HUES48 (cell line): ENCODE results near the gene ADIRF.
A peak's percentile ranks its signal among the peaks of the same experiment; 100 is the strongest.

Experiments
- H3K27ac ChIP-seq: one replicate; pipeline ENCODE4 v1.7.0; 2013; ENCODE audit warnings: low read depth, low read length, inconsistent platforms
- H3K27me3 ChIP-seq: 2 replicates; pipeline ENCODE4 v1.6.1; 2013; ENCODE audit warnings: mild to moderate bottlenecking, low read length; ENCODE audit not compliant: control insufficient read depth, insufficient read depth
- H3K36me3 ChIP-seq: 2 replicates; pipeline ENCODE4 v1.6.1; 2013; ENCODE audit warnings: low read length; ENCODE audit not compliant: control insufficient read depth, insufficient read depth
- H3K4me1 ChIP-seq: 2 replicates; pipeline ENCODE4 v1.6.1; 2013; ENCODE audit warnings: mild to moderate bottlenecking, low read length; ENCODE audit not compliant: control insufficient read depth, insufficient read depth
- H3K4me3 ChIP-seq: 2 replicates; pipeline ENCODE4 v1.5.1; 2013; ENCODE audit warnings: mild to moderate bottlenecking, low read depth, low read length
- H3K9ac ChIP-seq: 2 replicates; pipeline ENCODE4 v1.6.1; 2013; ENCODE audit warnings: mild to moderate bottlenecking, low read depth, low read length, moderate library complexity
- H3K9me3 ChIP-seq: 2 replicates; pipeline ENCODE4 v1.6.1; 2013; ENCODE audit warnings: low read length; ENCODE audit not compliant: control insufficient read depth, insufficient read depth

The ADIRF gene

DNA sequence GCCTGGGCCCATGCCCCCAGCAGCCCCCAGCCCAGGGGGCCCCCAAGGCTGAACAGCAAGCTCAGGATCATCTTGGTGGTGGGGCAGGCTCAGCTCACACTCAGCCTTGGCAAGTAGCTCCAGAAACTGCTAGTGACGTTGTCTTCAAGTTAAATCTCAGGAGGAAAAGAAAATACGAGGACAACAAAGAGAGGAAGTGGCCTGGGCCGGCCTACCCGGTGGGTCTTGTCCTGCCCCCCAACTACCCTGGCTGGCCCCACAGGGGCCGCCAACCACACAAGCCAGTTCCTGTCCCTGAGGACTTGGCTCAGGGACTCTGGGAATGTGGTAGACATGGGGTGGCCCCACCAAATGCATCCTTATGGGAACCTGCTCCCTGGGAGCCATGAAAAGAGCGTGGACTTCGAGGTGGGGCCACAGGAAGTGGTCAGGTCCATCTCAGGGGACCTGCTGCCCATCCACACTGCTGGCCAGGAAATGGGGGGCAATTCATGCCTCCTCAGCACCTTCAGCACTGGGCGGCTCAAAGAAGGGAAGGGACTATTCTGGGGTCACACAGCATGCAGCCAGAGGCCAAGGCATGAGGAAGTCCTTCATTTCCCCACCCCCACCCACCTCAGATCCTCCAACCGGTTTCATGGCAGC is 10.7 kb upstream of the ADIRF start, which contains the start of gene MMRN2:
MMRN2 (minus strand) TSS at position 145 of the 645 bp plus-strand sequence; CDS start at position 71, 74 bp downstream.
- H3K27ac ChIP-seq: no peak within 1 kb of the TSS
- H3K9ac ChIP-seq: no peak within 1 kb of the TSS
- H3K4me1 ChIP-seq: peaks cover 45% of the 10 kb centered on the region
- no peaks in the 10 kb centered on the region for H3K27me3 ChIP-seq
- no peak within 1 kb of the TSS for H3K4me3 ChIP-seq
- H3K9me3 ChIP-seq: no peaks in the 10 kb centered on the region; the same call in 1 of the 2 replicates
- H3K36me3 ChIP-seq: no peaks in the 10 kb centered on the region

DNA sequence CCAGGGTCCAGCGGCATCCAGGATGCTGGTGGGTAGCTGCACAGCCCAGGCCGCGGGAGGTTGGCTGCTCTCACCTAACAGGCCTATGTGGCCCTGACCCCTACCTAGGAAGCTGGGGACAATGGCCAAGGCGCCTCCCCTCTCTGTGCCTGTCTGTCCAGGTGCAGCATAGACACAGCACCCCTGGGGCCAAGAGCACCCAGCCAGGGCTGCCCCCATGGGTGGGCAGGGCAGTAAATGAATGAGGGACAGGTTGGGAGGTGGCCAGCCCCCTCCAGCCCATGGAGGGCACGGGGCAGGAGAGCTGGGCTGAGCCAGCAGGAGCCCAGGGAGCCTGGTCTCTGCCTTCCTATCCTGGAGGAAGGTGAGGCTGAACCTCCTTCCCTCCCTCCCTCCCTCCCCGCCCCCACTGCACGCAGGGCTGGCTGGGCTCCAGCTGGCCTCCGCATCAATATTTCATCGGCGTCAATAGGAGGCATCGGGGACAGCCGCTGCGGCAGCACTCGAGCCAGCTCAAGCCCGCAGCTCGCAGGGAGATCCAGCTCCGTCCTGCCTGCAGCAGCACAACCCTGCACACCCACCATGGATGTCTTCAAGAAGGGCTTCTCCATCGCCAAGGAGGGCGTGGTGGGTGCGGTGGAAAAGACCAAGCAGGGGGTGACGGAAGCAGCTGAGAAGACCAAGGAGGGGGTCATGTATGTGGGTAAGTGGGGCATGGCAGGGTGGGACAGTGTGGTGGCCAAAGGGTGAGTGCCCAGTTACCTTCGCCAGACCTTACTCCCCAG is 10.0 kb upstream of the ADIRF start, which contains the start of gene SNCG:
SNCG (plus strand) TSS at position 484 of the 785 bp plus-strand sequence; CDS start at position 583, 99 bp downstream.
- no peaks in the 10 kb centered on the region for H3K36me3 ChIP-seq
- peaks cover 45% of the 10 kb centered on the region for H3K4me1 ChIP-seq
- H3K9me3 ChIP-seq: no peaks in the 10 kb centered on the region
- H3K9ac ChIP-seq: no peak within 1 kb of the TSS
- no peaks in the 10 kb centered on the region for H3K27me3 ChIP-seq
- no peak within 1 kb of the TSS for H3K4me3 ChIP-seq
- peak within 1 kb of the TSS; percentile 31 for H3K27ac ChIP-seq

DNA sequence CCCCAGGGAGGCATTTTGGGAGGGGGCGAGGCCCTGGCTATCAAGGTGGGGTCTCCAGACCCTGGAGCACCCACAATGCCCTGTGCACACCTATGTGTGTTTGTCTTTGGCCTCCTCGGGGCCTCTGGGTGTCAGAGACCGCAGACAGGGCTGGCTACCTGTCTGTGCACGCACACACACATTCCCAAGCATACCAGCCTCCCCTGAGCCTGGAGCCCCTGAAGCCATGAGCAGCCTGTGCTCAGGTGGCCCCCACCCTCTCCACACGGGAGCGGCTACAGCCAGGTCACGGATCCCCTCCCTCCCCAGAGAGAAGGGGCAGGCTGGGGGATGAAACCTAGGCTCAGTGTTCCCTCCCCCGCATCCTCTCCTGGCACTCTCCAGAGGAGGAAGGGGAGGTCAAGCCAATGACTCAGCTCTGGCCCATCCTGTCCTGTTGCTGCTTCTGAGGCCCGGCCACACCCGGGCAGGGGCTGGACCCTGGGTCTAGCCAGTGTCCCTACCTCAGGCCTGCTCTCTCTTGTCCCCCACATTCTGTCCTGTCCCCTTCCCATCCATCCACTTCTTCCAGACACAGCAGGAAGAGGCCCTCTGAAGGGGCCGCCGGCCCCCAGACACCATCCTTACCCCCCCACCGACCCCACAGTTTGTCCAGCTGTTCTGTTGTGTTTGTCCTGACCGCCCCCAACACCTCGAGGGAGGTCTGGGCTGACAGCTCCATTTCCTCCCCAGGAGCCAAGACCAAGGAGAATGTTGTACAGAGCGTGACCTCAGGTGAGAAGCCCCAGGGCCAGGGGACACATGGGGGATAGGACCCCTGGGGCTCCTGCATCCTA is 9.2 kb upstream of the ADIRF start:
- no peaks in the 10 kb centered on the region for H3K27me3 ChIP-seq
- no peak overlapping the region for H3K4me3 ChIP-seq
- H3K4me1 ChIP-seq: peaks cover 38% of the 10 kb centered on the region
- H3K27ac ChIP-seq: peak overlapping the region; percentile 31
- no peaks in the 10 kb centered on the region for H3K9me3 ChIP-seq
- no peaks in the 10 kb centered on the region for H3K36me3 ChIP-seq
- H3K9ac ChIP-seq: no peak overlapping the region

- H3K9ac ChIP-seq: no peak overlapping the region
- no peaks in the 10 kb centered on the region for H3K36me3 ChIP-seq
- H3K27me3 ChIP-seq: no peaks in the 10 kb centered on the region
- H3K4me1 ChIP-seq: peaks cover 34% of the 10 kb centered on the region
- H3K27ac ChIP-seq: peak overlapping the region; percentile 31
- H3K4me3 ChIP-seq: no peak overlapping the region
- H3K9me3 ChIP-seq: no peaks in the 10 kb centered on the region
These were observed 8.6 kb upstream of the ADIRF start for GRCh38 chr10:86959737-86960002.

- H3K4me1 ChIP-seq: peaks cover 28% of the 10 kb centered on the region
These were observed 8.0 kb upstream of the ADIRF start for GRCh38 chr10:86960003-86960862.

GRCh38 chr10:86960863-86961434 is 7.3 kb upstream of the ADIRF start:
- Histone ChIP-seq H3K27ac (no peak overlapping the region), H3K27me3 (no peaks in the 10 kb centered on the region), H3K4me1 (peaks cover 22% of the 10 kb centered on the region), H3K9me3 (no peaks in the 10 kb centered on the region), H3K4me3 (no peak overlapping the region), H3K36me3 (no peaks in the 10 kb centered on the region), H3K9ac (peak overlapping the region; percentile 19)

More at GRCh38 chr10:86960003-86960862, 8.0 kb upstream of the ADIRF start:
- H3K4me3 ChIP-seq: no peak overlapping the region
- no peaks in the 10 kb centered on the region for H3K9me3 ChIP-seq
- no peak overlapping the region for H3K27ac ChIP-seq
- H3K9ac ChIP-seq: peak overlapping the region; percentile 19
- no peaks in the 10 kb centered on the region for H3K27me3 ChIP-seq
- no peaks in the 10 kb centered on the region for H3K36me3 ChIP-seq

DNA sequence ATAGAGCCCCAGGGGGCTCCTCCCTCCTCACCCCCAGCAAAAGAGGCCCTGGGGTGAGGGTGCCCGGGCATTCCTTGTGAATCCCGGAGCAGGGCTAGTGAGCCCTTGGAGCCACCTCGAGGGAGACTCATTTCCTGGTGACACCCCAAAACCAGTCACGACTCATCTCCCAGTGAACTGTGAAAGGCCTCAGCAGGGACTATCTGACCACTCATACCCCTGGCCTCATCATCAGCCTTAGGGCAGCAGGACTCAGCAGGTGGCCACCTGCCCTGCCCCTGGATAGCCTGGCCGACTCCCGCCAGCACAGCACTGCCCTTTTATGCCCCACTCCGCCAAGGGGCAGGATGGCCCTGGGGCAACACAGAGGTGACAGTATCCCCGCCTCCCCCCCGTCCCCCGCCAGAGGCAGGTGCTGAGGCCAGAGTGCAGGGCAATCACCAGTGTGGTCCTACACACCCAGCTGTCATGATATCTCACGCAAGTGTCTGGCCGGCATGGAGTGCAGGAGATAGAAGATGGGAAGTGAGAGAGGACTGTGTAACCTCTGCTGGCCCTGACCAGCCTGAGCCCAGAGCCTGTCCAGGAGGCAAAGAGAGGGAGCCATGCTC is 6.7 kb upstream of the ADIRF start:
- H3K36me3 ChIP-seq: no peaks in the 10 kb centered on the region
- no peak overlapping the region for H3K27ac ChIP-seq
- H3K4me3 ChIP-seq: no peak overlapping the region
- no peaks in the 10 kb centered on the region for H3K27me3 ChIP-seq
- peaks cover 24% of the 10 kb centered on the region for H3K4me1 ChIP-seq
- H3K9ac ChIP-seq: no peak overlapping the region
- H3K9me3 ChIP-seq: no peaks in the 10 kb centered on the region

- Histone ChIP-seq H3K36me3 (no peaks in the 10 kb centered on the region), H3K4me1 (peaks cover 30% of the 10 kb centered on the region), H3K9me3 (no peaks in the 10 kb centered on the region), H3K9ac (no peak overlapping the region), H3K27ac (no peak overlapping the region), H3K4me3 (no peak overlapping the region), H3K27me3 (no peaks in the 10 kb centered on the region)
These were observed 5.9 kb upstream of the ADIRF start for GRCh38 chr10:86962136-86962980.

GRCh38 chr10:86962981-86963310 is 5.3 kb upstream of the ADIRF start:
- Histone ChIP-seq H3K27ac (no peak overlapping the region), H3K4me1 (peaks cover 32% of the 10 kb centered on the region), H3K9ac (no peak overlapping the region), H3K9me3 (no peaks in the 10 kb centered on the region), H3K27me3 (no peaks in the 10 kb centered on the region), H3K36me3 (no peaks in the 10 kb centered on the region), H3K4me3 (no peak overlapping the region)
